Mesenchymal stem cell (in vitro differentiated cells and primary cell): ENCODE results near the gene NOTCH3.

Experiments used
- DNase-seq: peaks from one replicate; pipeline ENCODE4 v3.0.0-alpha.2; 2013
- H2AFZ ChIP-seq: one replicate; pipeline ENCODE4 v1.6.1; 2013; ENCODE audit warnings: low read depth, mild to moderate bottlenecking, control low read depth, inconsistent platforms, low read length, moderate library complexity
- H2AK5ac ChIP-seq: 2 replicates; pipeline ENCODE4 v1.6.1; 2013; ENCODE audit warnings: low read length, moderate library complexity, mild to moderate bottlenecking, inconsistent platforms; ENCODE audit not compliant: severe bottlenecking
- H2BK120ac ChIP-seq: one replicate; pipeline ENCODE4 v1.6.1; 2013; ENCODE audit warnings: low read depth, mild to moderate bottlenecking, inconsistent platforms, low read length, moderate library complexity
- H2BK12ac ChIP-seq, 2 experiments: one replicate each; pipeline ENCODE4 v1.6.1; 2013; ENCODE audit warnings: inconsistent platforms in 2 of 2, low read length in 2 of 2, mild to moderate bottlenecking in 2 of 2, moderate library complexity in 2 of 2, control low read depth in 1 of 2
- H2BK15ac ChIP-seq: one replicate; pipeline ENCODE4 v1.6.1; 2013; ENCODE audit warnings: mild to moderate bottlenecking, low read depth, inconsistent platforms; ENCODE audit not compliant: poor library complexity, severe bottlenecking
- H2BK5ac ChIP-seq: 2 replicates; pipeline ENCODE4 v1.6.1; 2013; ENCODE audit warnings: low read depth, mild to moderate bottlenecking, low read length, control low read depth, inconsistent platforms; ENCODE audit not compliant: poor library complexity, severe bottlenecking
- H3K14ac ChIP-seq, 2 experiments: one replicate each; pipeline ENCODE4 v1.6.1; 2013; ENCODE audit warnings: inconsistent platforms in 2 of 2, low read length in 2 of 2, control low read depth in 1 of 2, mild to moderate bottlenecking in 1 of 2, moderate library complexity in 1 of 2
- H3K18ac ChIP-seq, 2 experiments: one replicate each; pipeline ENCODE4 v1.6.1; 2013; ENCODE audit warnings: inconsistent platforms in 2 of 2, low read length in 2 of 2, control low read depth in 1 of 2, low read depth in 1 of 2, mild to moderate bottlenecking in 1 of 2
- H3K23ac ChIP-seq, 2 experiments: one replicate each; pipeline ENCODE4 v1.6.1; 2013; ENCODE audit warnings: inconsistent platforms in 2 of 2, low read length in 2 of 2, mild to moderate bottlenecking in 2 of 2, moderate library complexity in 2 of 2, control low read depth in 1 of 2
- H3K27ac ChIP-seq: 2 replicates; pipeline ENCODE4 v1.5.1; 2013; ENCODE audit warnings: mild to moderate bottlenecking, moderate library complexity, low read length, control low read depth, inconsistent platforms; ENCODE audit not compliant: poor library complexity, severe bottlenecking
- H3K27me3 ChIP-seq, 2 experiments: 2 replicates each; pipeline versions ENCODE4 v1.6.1 to v1.7.0; 2013; ENCODE audit warnings: low read length in 2 of 2, mild to moderate bottlenecking in 2 of 2, moderate library complexity in 2 of 2, control low read depth in 1 of 2, inconsistent platforms in 1 of 2; ENCODE audit not compliant: control insufficient read depth in 1 of 2, insufficient read depth in 1 of 2
- H3K36me3 ChIP-seq, 2 experiments: 2 replicates each; pipeline versions ENCODE4 v1.6.1 to v1.7.0; 2013; ENCODE audit warnings: low read length in 2 of 2, control low read depth in 1 of 2, inconsistent platforms in 1 of 2, low read depth in 1 of 2, mild to moderate bottlenecking in 1 of 2; ENCODE audit not compliant: insufficient read depth in 2 of 2, control insufficient read depth in 1 of 2
- H3K4ac ChIP-seq, 2 experiments: one replicate each; pipeline ENCODE4 v1.6.1; 2013; ENCODE audit warnings: inconsistent platforms in 2 of 2, low read length in 2 of 2, mild to moderate bottlenecking in 2 of 2, moderate library complexity in 2 of 2, control low read depth in 1 of 2, low read depth in 1 of 2
- H3K4me1 ChIP-seq: 2 replicates; pipeline ENCODE4 v1.6.1; 2013; ENCODE audit warnings: low read depth, low read length, control low read depth; ENCODE audit not compliant: control insufficient read depth, insufficient read depth
- H3K4me2 ChIP-seq: 2 replicates; pipeline ENCODE4 v1.6.1; 2013; ENCODE audit warnings: low read length, mild to moderate bottlenecking, inconsistent platforms; ENCODE audit not compliant: poor library complexity, severe bottlenecking
- H3K4me3 ChIP-seq, 2 experiments: 2 replicates each; pipeline versions ENCODE4 v1.5.1 to v1.7.0; 2013; ENCODE audit warnings: low read length in 2 of 2, mild to moderate bottlenecking in 2 of 2, control low read depth in 1 of 2, low read depth in 1 of 2; ENCODE audit not compliant: insufficient read depth in 1 of 2
- H3K79me1 ChIP-seq: replicated peaks from 2 replicates; pipeline ENCODE4 v1.6.1; 2013; ENCODE audit warnings: mild to moderate bottlenecking, control low read depth, low read length, inconsistent platforms; ENCODE audit not compliant: poor library complexity, severe bottlenecking
- H3K9ac ChIP-seq: 2 replicates; pipeline ENCODE4 v1.7.0; 2013; ENCODE audit warnings: mild to moderate bottlenecking, low read length, moderate library complexity
- H3K9me3 ChIP-seq: 2 replicates; pipeline ENCODE4 v1.7.0; 2013; ENCODE audit warnings: mild to moderate bottlenecking, low read length; ENCODE audit not compliant: control insufficient read depth
- H4K8ac ChIP-seq: one replicate; pipeline ENCODE4 v1.6.1; 2013; ENCODE audit warnings: inconsistent platforms, mild to moderate bottlenecking, low read length, moderate library complexity
- H4K91ac ChIP-seq: one replicate; pipeline ENCODE4 v1.6.1; 2013; ENCODE audit warnings: mild to moderate bottlenecking, low read length, inconsistent platforms
- WGBS: methylation state at CpG from one replicate; pipeline ENCODE4 v1.1.7; 2013; ENCODE audit warnings: mixed read lengths; 5-methylcytosine and 5-hydroxymethylcytosine counted together

Gene NOTCH3

DNA sequence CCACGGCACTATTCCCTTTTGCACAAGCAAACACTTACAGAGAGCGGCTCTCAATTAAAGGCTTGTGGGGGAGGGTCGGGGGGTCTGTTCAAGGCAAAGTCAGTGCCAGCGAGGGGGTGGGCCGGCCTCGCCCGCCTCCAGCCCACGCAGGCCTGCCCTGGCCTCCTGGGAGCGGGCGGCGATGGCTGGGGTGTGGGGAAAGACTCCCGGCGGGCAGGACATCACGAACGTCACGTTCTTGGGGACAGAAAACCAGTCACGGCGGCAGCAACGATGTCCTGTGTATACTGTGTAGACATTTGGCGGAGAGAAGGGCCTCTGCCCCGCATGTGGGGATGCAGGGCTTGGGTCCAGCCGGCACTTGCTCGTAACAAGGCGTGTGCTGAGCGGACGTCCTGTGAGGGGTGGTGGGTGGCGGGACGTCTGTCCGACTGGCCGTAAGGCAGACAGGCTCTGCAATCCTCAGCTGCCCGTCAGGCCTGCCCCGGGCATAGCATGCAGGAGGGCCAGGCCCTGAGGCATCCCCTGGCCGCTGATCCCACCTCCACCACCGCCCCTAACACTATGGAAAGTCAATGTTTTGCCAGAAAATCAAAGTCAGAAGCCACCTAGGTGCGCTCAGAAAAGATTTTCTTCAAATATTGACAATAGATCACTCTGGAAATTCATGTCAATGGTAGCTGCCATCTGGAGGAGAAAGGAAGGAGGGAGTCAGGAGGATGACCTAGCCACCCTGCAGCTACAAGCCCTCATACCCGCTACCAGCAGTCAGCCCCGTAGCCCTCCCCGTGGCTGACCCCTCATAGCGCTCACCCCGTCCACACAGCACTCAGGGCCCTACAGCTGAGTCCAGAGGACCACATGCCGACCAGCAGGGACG lies 37.2 kb upstream of the NOTCH3 start:
- Histone ChIP-seq H2AK5ac (no peak overlapping the region), H3K4me1 (peaks cover 5% of the 10 kb centered on the region), H2BK12ac (no peak overlapping the region), H3K27ac (no peak overlapping the region), H2BK5ac (no peak overlapping the region), H3K4ac (no peak overlapping the region), H4K8ac (no peak overlapping the region), H3K79me1 (peaks cover 59% of the 10 kb centered on the region), H3K9ac (no peak overlapping the region), H4K91ac (no peak overlapping the region), H3K4me2 (no peak overlapping the region), H3K4me3 (no peak overlapping the region), H2BK120ac (no peak overlapping the region), H3K18ac (no peak overlapping the region), H3K27me3 (no peaks in the 10 kb centered on the region), H3K14ac (no peak overlapping the region), H3K23ac (no peak overlapping the region), H3K36me3 (peaks cover 74 to 82% of the 10 kb centered on the region in 2 experiments), H2AFZ (no peak overlapping the region), H2BK15ac (no peak overlapping the region), H3K9me3 (no peaks in the 10 kb centered on the region)
- 97% methylated on average over 39 of the region's 42 CpGs for WGBS
- DNase-seq: no peak

DNA sequence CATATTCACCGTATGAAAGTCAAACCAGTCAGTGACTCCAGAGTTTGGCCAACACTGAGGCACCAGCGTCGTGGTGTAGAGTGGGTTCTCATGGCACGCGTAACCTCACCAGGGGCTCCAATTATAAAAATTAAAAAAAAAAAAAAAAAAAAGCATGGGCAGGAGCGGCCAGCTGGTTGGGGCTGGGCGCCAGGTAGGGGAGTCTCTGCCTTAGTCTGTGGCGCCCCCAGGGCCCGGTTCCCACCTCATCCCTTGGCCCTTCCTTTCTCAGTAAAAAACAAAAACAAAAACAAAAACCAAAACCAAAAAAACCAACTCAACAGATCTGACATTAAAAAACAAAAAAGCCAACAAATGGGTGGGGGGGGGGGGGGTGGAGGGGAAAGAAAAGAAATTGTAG lies 36.1 kb upstream of the NOTCH3 start:
- no peak overlapping the region for H3K27ac ChIP-seq
- no peak overlapping the region for H2BK120ac ChIP-seq
- no peak overlapping the region for H3K4ac ChIP-seq
- H2BK12ac ChIP-seq: no peak overlapping the region
- peaks cover 5 to 7% of the 10 kb centered on the region in 2 experiments for H3K27me3 ChIP-seq
- no peaks in the 10 kb centered on the region for H3K9me3 ChIP-seq
- no peak overlapping the region for H2AFZ ChIP-seq
- H3K14ac ChIP-seq: no peak overlapping the region
- no peak overlapping the region for H3K4me3 ChIP-seq
- no peak overlapping the region for H2BK15ac ChIP-seq
- peaks cover 9% of the 10 kb centered on the region for H3K4me1 ChIP-seq
- no peak overlapping the region for H3K4me2 ChIP-seq
- H3K36me3 ChIP-seq: peaks cover 65 to 73% of the 10 kb centered on the region in 2 experiments
- no peak overlapping the region for H2BK5ac ChIP-seq
- WGBS: 100% methylated on average over 1 of the region's 9 CpGs
- H3K18ac ChIP-seq: no peak overlapping the region
- no peak for DNase-seq
- H4K8ac ChIP-seq: no peak overlapping the region
- no peak overlapping the region for H2AK5ac ChIP-seq
- no peak overlapping the region for H3K23ac ChIP-seq
- no peak overlapping the region for H4K91ac ChIP-seq
- H3K9ac ChIP-seq: no peak overlapping the region
- H3K79me1 ChIP-seq: peaks cover 52% of the 10 kb centered on the region

DNA sequence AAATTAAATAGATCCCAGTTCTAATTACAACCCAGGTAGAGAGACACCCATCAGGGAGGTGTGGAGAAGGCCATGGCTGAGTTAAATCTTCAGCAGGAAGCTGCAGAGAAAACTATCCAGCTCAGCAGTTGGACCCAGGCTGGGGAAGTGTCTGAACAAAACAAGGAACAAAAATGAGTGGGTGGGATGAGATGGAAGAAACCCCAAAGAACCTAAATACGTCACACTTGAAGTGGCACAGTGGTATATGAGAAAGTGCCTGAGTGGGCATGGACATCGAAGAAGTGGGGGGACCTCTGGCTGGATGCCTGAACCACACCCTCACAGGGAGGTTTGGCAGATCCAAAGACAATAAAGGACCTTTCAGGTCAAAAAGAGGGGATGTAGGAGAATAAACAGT lies 35.0 kb upstream of the NOTCH3 start:
- no peak overlapping the region for H4K91ac ChIP-seq
- WGBS: 98% methylated on average over 2 of the region's 2 CpGs
- DNase-seq: no peak

DNA sequence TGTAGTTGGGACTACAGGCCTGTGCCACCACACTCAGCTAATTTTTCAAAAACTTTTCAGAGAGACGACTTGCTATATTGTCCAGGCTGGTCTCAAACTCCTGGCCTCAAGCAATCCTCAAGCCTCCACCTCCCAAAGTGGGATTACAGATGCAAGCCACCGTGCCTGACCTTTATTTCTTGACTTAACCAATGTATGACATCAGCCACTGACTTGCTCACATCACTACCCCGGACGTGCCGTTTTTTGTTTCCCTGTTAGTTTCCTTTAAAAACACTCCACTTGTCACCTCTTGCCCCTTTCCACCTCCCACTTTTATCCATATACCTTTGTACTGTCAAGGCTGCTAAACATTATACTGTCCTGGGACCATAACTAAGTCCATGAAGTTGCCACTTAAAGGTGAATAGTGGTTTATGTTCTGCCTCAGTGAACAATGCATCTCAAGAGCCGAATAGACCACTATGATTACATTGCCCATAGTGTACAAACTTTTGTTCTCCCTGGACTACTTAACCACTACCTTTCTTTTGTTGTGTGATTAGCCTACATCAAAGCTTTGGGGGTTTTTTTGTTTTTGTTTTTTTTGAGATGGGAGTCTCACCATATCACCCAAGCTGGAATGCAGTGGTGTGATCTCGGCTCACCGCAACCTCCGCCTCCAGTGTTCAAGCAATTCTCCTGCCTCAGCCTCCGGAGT lies 33.8 kb upstream of the NOTCH3 start:
- 85% methylated on average over 9 of the region's 10 CpGs for WGBS

More for the DNA sequence above, 35.0 kb upstream of the NOTCH3 start:
- Histone ChIP-seq H3K23ac (no peak overlapping the region), H3K79me1 (peaks cover 44% of the 10 kb centered on the region), H3K4me2 (no peak overlapping the region), H2AFZ (no peak overlapping the region), H2AK5ac (no peak overlapping the region), H3K9ac (no peak overlapping the region), H2BK5ac (no peak overlapping the region), H3K36me3 (peaks cover 57 to 67% of the 10 kb centered on the region in 2 experiments), H3K4me3 (no peak overlapping the region), H3K18ac (no peak overlapping the region), H3K14ac (no peak overlapping the region), H4K8ac (no peak overlapping the region), H3K4ac (no peak overlapping the region), H3K27ac (no peak overlapping the region), H2BK15ac (no peak overlapping the region), H3K4me1 (peaks cover 9% of the 10 kb centered on the region), H2BK120ac (no peak overlapping the region), H2BK12ac (no peak overlapping the region), H3K27me3 (peaks cover 16 to 18% of the 10 kb centered on the region in 2 experiments), H3K9me3 (no peaks in the 10 kb centered on the region)

More for the DNA sequence above, 33.8 kb upstream of the NOTCH3 start:
- Histone ChIP-seq H3K14ac (no peak overlapping the region), H2BK12ac (no peak overlapping the region), H3K79me1 (peaks cover 32% of the 10 kb centered on the region), H3K9me3 (no peaks in the 10 kb centered on the region), H3K36me3 (peaks cover 45 to 57% of the 10 kb centered on the region in 2 experiments), H2AK5ac (no peak overlapping the region), H3K23ac (no peak overlapping the region), H3K4me3 (no peak overlapping the region), H2BK120ac (no peak overlapping the region), H3K4ac (no peak overlapping the region), H3K27me3 (peaks cover 17 to 21% of the 10 kb centered on the region in 2 experiments), H4K8ac (no peak overlapping the region), H4K91ac (no peak overlapping the region), H3K4me1 (peaks cover 9% of the 10 kb centered on the region), H3K18ac (no peak overlapping the region), H2AFZ (no peak overlapping the region), H2BK15ac (no peak overlapping the region), H3K27ac (no peak overlapping the region), H3K9ac (no peak overlapping the region), H3K4me2 (no peak overlapping the region), H2BK5ac (no peak overlapping the region)
- no peak for DNase-seq
